ENCODE measurements around the gene CALML5. TPM values are rescaled to one million over a fixed set of nuclear protein-coding genes. Genes with fewer than 3 reads are reported as not detected.

The CALML5 gene
- total RNA-seq, 1 donor from 2014 or later, result not detected

DNA sequence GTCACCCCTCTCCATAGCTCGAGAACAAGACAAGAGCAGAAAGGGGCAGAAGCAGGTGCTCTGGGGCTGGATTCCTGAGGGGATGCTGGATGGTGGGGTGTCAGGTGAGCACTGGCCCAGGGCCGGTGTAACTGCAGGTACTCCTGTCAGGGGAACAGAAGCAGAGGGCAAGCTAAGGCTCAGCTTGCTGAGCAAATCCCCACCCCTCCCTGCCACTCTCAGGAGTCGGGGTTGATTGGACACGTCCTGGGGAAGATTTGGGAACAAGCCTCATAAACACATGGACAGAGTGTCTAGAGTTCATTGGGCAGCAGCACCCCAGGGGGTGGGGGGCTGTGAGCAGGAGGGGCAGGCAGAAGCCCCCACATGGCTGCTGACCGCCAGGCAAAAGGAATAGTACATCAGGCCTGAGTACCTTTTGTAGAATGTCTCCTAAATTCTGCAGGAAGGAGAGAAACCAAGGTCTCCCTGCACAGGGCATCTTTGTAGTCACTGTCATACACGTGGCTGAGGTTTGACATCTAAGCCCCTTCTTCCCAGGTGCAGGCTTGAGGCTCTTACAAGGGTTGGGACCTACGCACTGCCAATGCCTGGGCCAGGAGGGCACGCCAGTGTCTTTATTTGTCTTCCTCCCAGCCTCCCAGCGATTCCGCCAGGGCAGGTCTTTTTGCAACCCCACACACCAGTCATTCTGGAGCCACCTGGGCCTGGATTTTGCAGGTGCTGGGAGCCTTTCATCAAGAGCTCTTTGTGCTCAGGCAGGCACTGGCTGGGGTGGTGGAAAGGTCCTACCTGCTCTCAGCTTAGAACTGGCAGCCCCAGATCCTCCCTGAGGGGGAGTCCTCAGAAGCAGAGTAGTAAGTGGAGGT lies 28.2 kb upstream of the CALML5 start:
- H3K27me3 Mint-ChIP-seq, result no peaks in the 10 kb centered on the region
- no peak for DNase-seq (ENCODE audit: extremely low spot score, unreplicated experiment)
- TF ChIP-seq, protein P1, sequence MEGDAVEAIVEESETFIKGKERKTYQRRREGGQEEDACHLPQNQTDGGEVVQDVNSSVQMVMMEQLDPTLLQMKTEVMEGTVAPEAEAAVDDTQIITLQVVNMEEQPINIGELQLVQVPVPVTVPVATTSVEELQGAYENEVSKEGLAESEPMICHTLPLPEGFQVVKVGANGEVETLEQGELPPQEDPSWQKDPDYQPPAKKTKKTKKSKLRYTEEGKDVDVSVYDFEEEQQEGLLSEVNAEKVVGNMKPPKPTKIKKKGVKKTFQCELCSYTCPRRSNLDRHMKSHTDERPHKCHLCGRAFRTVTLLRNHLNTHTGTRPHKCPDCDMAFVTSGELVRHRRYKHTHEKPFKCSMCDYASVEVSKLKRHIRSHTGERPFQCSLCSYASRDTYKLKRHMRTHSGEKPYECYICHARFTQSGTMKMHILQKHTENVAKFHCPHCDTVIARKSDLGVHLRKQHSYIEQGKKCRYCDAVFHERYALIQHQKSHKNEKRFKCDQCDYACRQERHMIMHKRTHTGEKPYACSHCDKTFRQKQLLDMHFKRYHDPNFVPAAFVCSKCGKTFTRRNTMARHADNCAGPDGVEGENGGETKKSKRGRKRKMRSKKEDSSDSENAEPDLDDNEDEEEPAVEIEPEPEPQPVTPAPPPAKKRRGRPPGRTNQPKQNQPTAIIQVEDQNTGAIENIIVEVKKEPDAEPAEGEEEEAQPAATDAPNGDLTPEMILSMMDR (conservative IDR thresholded peaks at IDR 0.05), result no peak
- no peaks in the 10 kb centered on the region for H3K36me3 Mint-ChIP-seq
- no peaks in the 10 kb centered on the region for H3K9me3 Mint-ChIP-seq
- H3K4me3 Mint-ChIP-seq, result no peak overlapping the region
- H3K27ac Mint-ChIP-seq, result no peak overlapping the region
- H3K4me1 Mint-ChIP-seq (ENCODE audit: unreplicated experiment), result peaks cover 13% of the 10 kb centered on the region

DNA sequence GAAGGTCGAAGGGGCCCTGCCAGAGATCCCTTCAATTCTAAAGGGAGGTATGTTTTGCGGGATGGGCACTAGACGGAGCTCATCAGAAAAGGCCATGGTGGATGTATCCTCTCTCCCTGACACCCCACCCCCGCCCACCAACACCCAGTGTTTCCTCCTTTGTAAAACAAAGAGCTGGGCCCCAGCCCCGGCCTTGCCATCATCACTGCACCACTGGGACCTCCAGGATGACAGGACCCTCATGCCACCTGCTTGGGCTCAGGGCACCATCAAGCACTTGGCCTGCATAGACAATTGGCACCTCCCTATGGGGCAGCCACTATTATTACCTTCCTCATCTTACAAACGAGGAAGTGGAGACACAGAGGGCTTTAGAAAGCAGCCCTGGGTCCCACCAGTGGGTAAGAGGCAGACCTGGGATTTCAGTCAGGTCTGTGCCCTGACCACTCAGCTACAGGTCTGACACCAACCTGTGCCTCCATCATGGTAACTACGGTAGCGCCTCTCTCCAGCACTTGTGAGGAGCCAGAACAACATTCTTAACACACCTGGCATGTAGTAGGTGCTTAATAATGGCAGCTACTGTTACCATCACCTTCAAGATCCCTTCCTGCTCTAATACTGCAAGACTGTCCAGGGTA lies 27.4 kb upstream of the CALML5 start:
- TF ChIP-seq, protein P1 (conservative IDR thresholded peaks at IDR 0.05), result no peak
- Mint-ChIP-seq H3K4me1 (ENCODE audit: unreplicated experiment) (peaks cover 13% of the 10 kb centered on the region), H3K27ac (no peak overlapping the region), H3K36me3 (no peaks in the 10 kb centered on the region), H3K27me3 (no peaks in the 10 kb centered on the region), H3K9me3 (no peaks in the 10 kb centered on the region), H3K4me3 (no peak overlapping the region)
- DNase-seq (ENCODE audit: extremely low spot score, unreplicated experiment), result no peak

DNA sequence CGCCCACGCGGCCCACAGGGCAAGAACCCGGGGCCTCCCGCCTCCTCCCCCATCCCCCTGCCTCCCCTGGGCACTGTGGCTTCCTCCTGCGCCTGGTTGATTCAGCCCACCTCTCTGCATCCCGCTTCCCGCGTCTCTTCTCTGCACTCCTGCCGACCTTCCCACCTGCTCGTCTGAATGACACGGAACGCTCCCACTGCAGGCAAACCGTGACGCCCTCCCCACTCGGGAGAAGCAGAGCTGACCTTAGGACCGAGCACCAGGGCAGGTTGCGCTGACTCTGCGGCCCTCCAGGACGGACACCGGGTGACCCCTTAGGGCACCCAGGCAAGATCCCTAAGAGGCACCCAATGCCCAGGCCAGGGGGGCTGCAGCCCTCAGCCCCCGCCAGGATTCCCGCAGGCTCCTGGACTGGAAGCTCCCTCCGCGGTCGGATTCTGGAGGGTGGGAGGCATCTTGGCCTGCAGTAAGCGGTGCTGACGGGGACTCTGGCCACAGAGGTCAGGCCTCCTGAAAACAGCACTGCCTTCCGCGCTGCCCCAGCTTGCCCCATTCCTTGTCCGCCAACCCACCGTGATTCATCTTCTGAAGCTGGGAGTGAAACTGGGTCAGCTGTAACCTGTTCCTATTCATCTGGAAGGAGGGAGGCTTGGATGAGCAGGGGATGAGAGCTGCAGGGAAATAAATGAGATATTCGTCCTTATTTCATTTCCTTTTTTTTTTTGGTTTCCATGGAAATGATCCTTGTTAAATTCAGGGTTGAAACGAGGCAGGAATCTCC lies 26.4 kb upstream of the CALML5 start:
- no peak overlapping the region for H3K4me3 Mint-ChIP-seq
- no peak for DNase-seq (ENCODE audit: extremely low spot score, unreplicated experiment)
- no peaks in the 10 kb centered on the region for H3K9me3 Mint-ChIP-seq
- H3K36me3 Mint-ChIP-seq, result no peaks in the 10 kb centered on the region
- peaks cover 13% of the 10 kb centered on the region for H3K4me1 Mint-ChIP-seq (ENCODE audit: unreplicated experiment)
- no peaks in the 10 kb centered on the region for H3K27me3 Mint-ChIP-seq
- TF ChIP-seq, protein P1 (conservative IDR thresholded peaks at IDR 0.05), result no peak
- H3K27ac Mint-ChIP-seq, result no peak overlapping the region

DNA sequence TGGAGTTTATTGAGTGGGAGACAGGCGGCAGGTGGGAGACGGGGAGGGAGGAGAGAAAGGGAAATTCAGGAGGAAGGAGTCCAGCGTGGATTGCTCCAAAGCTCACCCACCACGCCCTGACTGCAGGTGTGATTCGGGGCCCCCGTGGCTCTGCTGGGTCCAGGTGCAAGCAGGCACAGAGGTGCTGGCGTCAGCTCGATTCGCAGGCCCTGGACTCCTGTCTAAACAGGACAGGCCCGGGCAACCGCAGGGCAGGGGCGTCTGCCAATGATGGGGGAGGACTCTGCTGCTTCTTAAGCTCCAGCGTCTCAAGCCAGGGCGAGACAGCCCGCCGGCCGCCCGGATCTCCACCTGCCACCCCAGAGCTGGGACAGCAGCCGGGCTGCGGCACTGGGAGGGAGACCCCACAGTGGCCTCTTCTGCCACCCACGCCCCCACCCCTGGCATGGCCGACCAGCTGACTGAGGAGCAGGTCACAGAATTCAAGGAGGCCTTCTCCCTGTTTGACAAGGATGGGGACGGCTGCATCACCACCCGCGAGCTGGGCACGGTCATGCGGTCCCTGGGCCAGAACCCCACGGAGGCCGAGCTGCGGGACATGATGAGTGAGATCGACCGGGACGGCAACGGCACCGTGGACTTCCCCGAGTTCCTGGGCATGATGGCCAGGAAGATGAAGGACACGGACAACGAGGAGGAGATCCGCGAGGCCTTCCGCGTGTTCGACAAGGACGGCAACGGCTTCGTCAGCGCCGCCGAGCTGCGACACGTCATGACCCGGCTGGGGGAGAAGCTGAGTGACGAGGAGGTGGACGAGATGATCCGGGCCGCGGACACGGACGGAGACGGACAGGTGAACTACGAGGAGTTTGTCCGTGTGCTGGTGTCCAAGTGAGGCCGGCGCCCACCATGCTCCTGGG lies 25.5 kb upstream of the CALML5 start, which contains the start of gene CALML3:
Gene CALML3, plus strand, starts transcription at position 321 of the 920 bp plus-strand sequence. Its CDS starts 125 bp downstream, at position 446.
- no peaks in the 10 kb centered on the region for H3K36me3 Mint-ChIP-seq
- TF ChIP-seq, protein P1 (conservative IDR thresholded peaks at IDR 0.05), result no peak
- DNase-seq (ENCODE audit: extremely low spot score, unreplicated experiment), result no peak

More for the DNA sequence above, 25.5 kb upstream of the CALML5 start, which contains the start of gene CALML3:
- no peaks in the 10 kb centered on the region for H3K27me3 Mint-ChIP-seq
- no peak within 1 kb of the TSS for H3K4me3 Mint-ChIP-seq
- H3K27ac Mint-ChIP-seq, result no peak within 1 kb of the TSS
- H3K4me1 Mint-ChIP-seq (ENCODE audit: unreplicated experiment), result peaks cover 13% of the 10 kb centered on the region
- no peaks in the 10 kb centered on the region for H3K9me3 Mint-ChIP-seq

Data from type B pancreatic cell (in vitro differentiated cells).